ENCODE results near the gene SCFD2. TPM values are rescaled to one million over a fixed set of nuclear protein-coding genes. Genes with fewer than 3 reads are reported as not detected.

SCFD2 gene
- total and polyA plus RNA-seq, 2 of the 8 experiments (the other 6 are each of a cell fraction or from before 2014, with no cell fraction given): 6.2 to 10.2 TPM

- TF ChIP-seq CHD7 (IDR thresholded peaks at IDR 0.05; ENCODE audit: insufficient replicate concordance, low read length) (no peak), EGR1 (IDR thresholded peaks at IDR 0.05; ENCODE audit: borderline replicate concordance, low read depth, low read length) (no peak), ZNF274 (IDR thresholded peaks at IDR 0.05; ENCODE audit: borderline replicate concordance, extremely low read depth, low read length) (no peak), RAD21 (IDR thresholded peaks at IDR 0.05 in 1 of 2, conservative IDR thresholded peaks at IDR 0.05 in 1 of 2; ENCODE audit: low read depth in 2 of 2, low read length in 2 of 2) (no peak), SP4 (IDR thresholded peaks at IDR 0.05; ENCODE audit: low read length) (no peak), EZH2 (IDR thresholded peaks at IDR 0.05; ENCODE audit: low read depth, low read length, severe bottlenecking) (no peak), BCL11A (IDR thresholded peaks at IDR 0.05; ENCODE audit: low read depth in 2 of 2, low read length in 2 of 2) (no peak), NRF1 (IDR thresholded peaks at IDR 0.05; ENCODE audit: low read depth, low read length) (no peak), CTBP2 (IDR thresholded peaks at IDR 0.05; ENCODE audit: borderline replicate concordance, insufficient read depth, insufficient read length, low read length) (no peak), JUND (IDR thresholded peaks at IDR 0.05; ENCODE audit: low read length) (no peak), TBP (IDR thresholded peaks at IDR 0.05; ENCODE audit: low read depth, low read length) (no peak), SIRT6 (IDR thresholded peaks at IDR 0.05; ENCODE audit: low read length) (no peak)
These were observed 5.2 kb upstream of the SCFD2 start (continued) for GRCh38 chr4:53371049-53371448.

Data from H1 (cell line).